OCI-LY3 (cell line): Measurements from ENCODE around the gene FCGR3B.
"Not testable (repeated sequence)": the region's sequence is repeated elsewhere in the genome, so short reads cannot be mapped to it uniquely, and the experiment has no call there.

Experiments used
- H2AFZ ChIP-seq: fragments of 200-600, 300-600 bp; shearing (Covaris generic); 2 replicates; pipeline ENCODE4 v1.6.0; 2014; ENCODE audit warnings: antibody characterized with exemption, low read depth, low read length
- H3K27ac ChIP-seq: fragments of 200-600, 300-600 bp; sonication (generic); 2 replicates; pipeline ENCODE4 v1.5.1; 2014; ENCODE audit warnings: mild to moderate bottlenecking, low read length, moderate library complexity, mixed read lengths
- H3K27me3 ChIP-seq: fragments of 200-600, 300-600 bp; sonication (generic); 2 replicates; pipeline ENCODE4 v1.6.1; 2014; ENCODE audit warnings: low read depth, low read length, mixed read lengths
- H3K36me3 ChIP-seq: fragments of 200-600, 300-600 bp; sonication (generic); replicated peaks from 2 replicates; pipeline ENCODE3; 2014; ENCODE audit warnings: low read depth, low read length, mixed read lengths
- H3K4me1 ChIP-seq: fragments of 300-600, 200-600 bp; sonication (generic); 2 replicates; pipeline ENCODE4 v1.6.1; 2014; ENCODE audit warnings: low read length, mixed read lengths
- H3K4me2 ChIP-seq: fragments of 200-600, 300-600 bp; sonication (generic); 2 replicates; pipeline ENCODE4 v1.6.1; 2014; ENCODE audit warnings: low read length, mixed read lengths
- H3K4me3 ChIP-seq: fragments of 300-600, 200-600 bp; sonication (generic); 2 replicates; pipeline ENCODE4 v1.5.1; 2014; ENCODE audit warnings: antibody characterized with exemption, mild to moderate bottlenecking, low read length, moderate library complexity
- H3K79me2 ChIP-seq: fragments of 300-600, 200-600 bp; shearing (Covaris generic); 2 replicates; pipeline ENCODE4 v1.6.1; 2014; ENCODE audit warnings: mild to moderate bottlenecking, low read length, mixed read lengths
- H3K9ac ChIP-seq: fragments of 300-600, 200-600 bp; shearing (Covaris generic); 2 replicates; pipeline ENCODE4 v1.6.0; 2014; ENCODE audit warnings: mild to moderate bottlenecking, low read length, moderate library complexity
- H3K9me3 ChIP-seq: fragments of 200-600, 300-600 bp; shearing (Covaris generic); 2 replicates; pipeline ENCODE4 v1.6.1; 2014; ENCODE audit warnings: low read length, mixed read lengths; ENCODE audit not compliant: insufficient read depth
- H4K20me1 ChIP-seq: fragments of 200-600, 300-600 bp; sonication (generic); 2 replicates; pipeline ENCODE4 v1.6.1; 2016; ENCODE audit warnings: low read length, mixed read lengths; ENCODE audit not compliant: insufficient read depth

FCGR3B gene

GRCh38 chr1:161620399-161620798, 10.6 kb downstream of the FCGR3B start:
- peaks cover 13% of the 10 kb centered on the region for H3K4me1 ChIP-seq
- H3K9ac ChIP-seq, result 0 out of 2 replicates have a peak overlapping the region, but pooled peaks have one; percentile 56
- not testable (repeated sequence) for H3K36me3 ChIP-seq, H4K20me1 ChIP-seq, H3K9me3 ChIP-seq, H3K27ac ChIP-seq, H2AFZ ChIP-seq, H3K79me2 ChIP-seq, H3K27me3 ChIP-seq
- H3K4me2 ChIP-seq, result peak overlapping the region; percentile 86
- peak overlapping the region; percentile 81 for H3K4me3 ChIP-seq

- not testable (repeated sequence) for H3K9ac ChIP-seq, H3K4me2 ChIP-seq, H3K36me3 ChIP-seq, H3K9me3 ChIP-seq, H4K20me1 ChIP-seq, H3K79me2 ChIP-seq, H3K27me3 ChIP-seq, H3K4me3 ChIP-seq, H3K4me1 ChIP-seq, H2AFZ ChIP-seq, H3K27ac ChIP-seq
These were observed 12.5 kb downstream of the FCGR3B start for GRCh38 chr1:161618517-161618916.

- not testable (repeated sequence) for H3K9me3 ChIP-seq, H3K27ac ChIP-seq, H3K79me2 ChIP-seq, H3K27me3 ChIP-seq, H3K4me2 ChIP-seq, H3K4me1 ChIP-seq, H2AFZ ChIP-seq, H3K9ac ChIP-seq, H3K4me3 ChIP-seq, H3K36me3 ChIP-seq, H4K20me1 ChIP-seq
These were observed 14.6 kb downstream of the FCGR3B start for GRCh38 chr1:161616417-161616816.

GRCh38 chr1:161613142-161613514, 17.8 kb downstream of the FCGR3B start:
- not testable (repeated sequence) for H3K27ac ChIP-seq, H4K20me1 ChIP-seq, H3K27me3 ChIP-seq, H3K79me2 ChIP-seq, H3K36me3 ChIP-seq, H3K9me3 ChIP-seq, H3K4me1 ChIP-seq, H2AFZ ChIP-seq, H3K9ac ChIP-seq
- Histone ChIP-seq H3K4me2 (peak overlapping the region; percentile 65), H3K4me3 (peak overlapping the region; percentile 83)

- not testable (repeated sequence) for H3K79me2 ChIP-seq, H3K4me1 ChIP-seq, H3K36me3 ChIP-seq, H3K27me3 ChIP-seq, H3K9me3 ChIP-seq, H4K20me1 ChIP-seq
- peak overlapping the region; percentile 83 for H3K4me3 ChIP-seq
- peak overlapping the region; percentile 53 for H3K27ac ChIP-seq
- peak overlapping the region; percentile 18; the same call in 1 of the 2 replicates for H2AFZ ChIP-seq
- H3K9ac ChIP-seq, result peak overlapping the region; percentile 58
- peak overlapping the region; percentile 65 for H3K4me2 ChIP-seq
These were observed 18.4 kb downstream of the FCGR3B start for GRCh38 chr1:161612322-161613141.

- Histone ChIP-seq H3K27ac (peak overlapping the region; percentile 53), H3K4me3 (peak overlapping the region; percentile 83), H2AFZ (peak overlapping the region; percentile 47; the same call in 1 of the 2 replicates), H3K4me2 (peak overlapping the region; percentile 65), H3K9ac (peak overlapping the region; percentile 58)
- not testable (repeated sequence) for H3K79me2 ChIP-seq, H3K4me1 ChIP-seq, H4K20me1 ChIP-seq, H3K9me3 ChIP-seq, H3K36me3 ChIP-seq, H3K27me3 ChIP-seq
These were observed 19.1 kb downstream of the FCGR3B start for GRCh38 chr1:161611866-161612321.

GRCh38 chr1:161610198-161610597, 20.8 kb downstream of the FCGR3B start:
- H3K27ac ChIP-seq, H2AFZ ChIP-seq, H3K9ac ChIP-seq, H3K4me2 ChIP-seq, H3K36me3 ChIP-seq, H3K4me1 ChIP-seq, H3K79me2 ChIP-seq, H4K20me1 ChIP-seq, H3K4me3 ChIP-seq, H3K27me3 ChIP-seq, H3K9me3 ChIP-seq: not testable (repeated sequence)

- H2AFZ ChIP-seq, H3K4me3 ChIP-seq, H3K27me3 ChIP-seq, H3K79me2 ChIP-seq, H3K4me1 ChIP-seq, H3K9me3 ChIP-seq, H3K36me3 ChIP-seq, H3K9ac ChIP-seq, H3K4me2 ChIP-seq, H4K20me1 ChIP-seq, H3K27ac ChIP-seq: not testable (repeated sequence)
These were observed 24.2 kb downstream of the FCGR3B start for GRCh38 chr1:161606541-161607336.

- H3K9me3 ChIP-seq, H3K4me3 ChIP-seq, H3K9ac ChIP-seq, H4K20me1 ChIP-seq, H3K4me1 ChIP-seq, H3K4me2 ChIP-seq, H3K27ac ChIP-seq, H3K79me2 ChIP-seq, H2AFZ ChIP-seq, H3K27me3 ChIP-seq, H3K36me3 ChIP-seq: not testable (repeated sequence)
These were observed 25.0 kb downstream of the FCGR3B start for GRCh38 chr1:161605762-161606540.
